HepG2 (cell line): ENCODE data around the gene BCL6B. TPM values are rescaled to one million over a fixed set of nuclear protein-coding genes. Genes with fewer than 3 reads are reported as not detected.

Experiments
- CHCHD3 ChIP-seq: sonication (generic); formaldehyde crosslinking; IDR thresholded peaks from 2 replicates; pipeline ENCODE4 v1.8.0; 2022; ENCODE audit warnings: mild to moderate bottlenecking, missing genetic modification reagents, moderate library complexity
- CSRNP2 ChIP-seq: sonication (generic); formaldehyde crosslinking; conservative IDR thresholded peaks from 2 replicates; pipeline ENCODE4 v1.8.0; 2022; ENCODE audit warnings: low read depth, missing genetic modification reagents
- ELF4 ChIP-seq: sonication (generic); formaldehyde crosslinking; IDR thresholded peaks from 2 replicates; pipeline ENCODE4 v1.5.0; 2020; ENCODE audit warnings: missing genetic modification reagents, mild to moderate bottlenecking, moderate library complexity, borderline replicate concordance
- GMEB1 ChIP-seq: sonication (generic); formaldehyde crosslinking; IDR thresholded peaks from 2 replicates; pipeline ENCODE4 v1.5.1; 2020; ENCODE audit warnings: missing genetic modification reagents, mild to moderate bottlenecking, borderline replicate concordance
- ISL2 ChIP-seq: sonication (generic); formaldehyde crosslinking; IDR thresholded peaks from 2 replicates; pipeline ENCODE4 v1.5.0; 2020; ENCODE audit warnings: missing genetic modification reagents
- KDM1A ChIP-seq: IDR thresholded peaks from 2 replicates; pipeline ENCODE4 v1.6.1; 2016; ENCODE audit warnings: missing compliant biosample characterization
- MXD1 ChIP-seq: sonication (generic); formaldehyde crosslinking; IDR thresholded peaks from 2 replicates; pipeline ENCODE4 v1.4.0; 2020; ENCODE audit warnings: mild to moderate bottlenecking, missing genetic modification reagents
- RARA ChIP-seq: IDR thresholded peaks from 2 replicates; pipeline ENCODE4 v1.6.1; 2016; ENCODE audit warnings: missing genetic modification reagents, missing compliant biosample characterization
- RCOR2 ChIP-seq: IDR thresholded peaks from 2 replicates; pipeline ENCODE4 v1.6.1; 2016; ENCODE audit warnings: missing biosample characterization, missing genetic modification reagents
- RFX5 ChIP-seq: IDR thresholded peaks from 2 replicates; pipeline ENCODE4 v1.6.1; 2011; ENCODE audit warnings: low read depth, low read length, improper control_type of control experiment
- SOX13 ChIP-seq, 3 experiments: fragments of 450-650 bp in 1 of 3; sonication (generic) in 1 of 3; formaldehyde crosslinking in 1 of 3; IDR thresholded peaks in 2 of 3; conservative IDR thresholded peaks in 1 of 3; 2 replicates each; pipeline versions ENCODE4 v1.5.0 to v1.6.1; 2016 to 2020; ENCODE audit warnings: antibody characterized with exemption in 1 of 3, mild to moderate bottlenecking in 1 of 3, missing compliant biosample characterization in 1 of 3, missing genetic modification reagents in 1 of 3, moderate library complexity in 1 of 3
- SOX5 ChIP-seq: IDR thresholded peaks from 2 replicates; pipeline ENCODE4 v1.6.1; 2016; ENCODE audit warnings: borderline replicate concordance
- ZFP1 ChIP-seq: IDR thresholded peaks from 2 replicates; pipeline ENCODE4 v1.6.1; 2016
- ZMYM3 ChIP-seq: sonication (generic); formaldehyde crosslinking; IDR thresholded peaks from 2 replicates; pipeline ENCODE4 v1.5.1; 2020; ENCODE audit warnings: mild to moderate bottlenecking, missing genetic modification reagents
- ZNF136 ChIP-seq: sonication (generic); formaldehyde crosslinking; IDR thresholded peaks from 2 replicates; pipeline ENCODE4 v1.8.1; 2022; ENCODE audit warnings: low read depth, mild to moderate bottlenecking, moderate library complexity, missing genetic modification reagents
- ZNF264 ChIP-seq: sonication (generic); formaldehyde crosslinking; IDR thresholded peaks from 2 replicates; pipeline ENCODE4 v1.4.0; 2020; ENCODE audit warnings: missing genetic modification reagents
- ZNF30 ChIP-seq: sonication (generic); formaldehyde crosslinking; IDR thresholded peaks from 2 replicates; pipeline ENCODE4 v1.5.0; 2020; ENCODE audit warnings: mild to moderate bottlenecking, missing genetic modification reagents
- ZNF577 ChIP-seq: sonication (generic); formaldehyde crosslinking; IDR thresholded peaks from 2 replicates; pipeline ENCODE4 v1.4.0; 2020; ENCODE audit warnings: mild to moderate bottlenecking, low read depth, missing genetic modification reagents, borderline replicate concordance
- ZNF619 ChIP-seq: sonication (generic); formaldehyde crosslinking; IDR thresholded peaks from 2 replicates; pipeline ENCODE4 v1.4.0; 2020; ENCODE audit warnings: mild to moderate bottlenecking, missing genetic modification reagents
- ZNF737 ChIP-seq: sonication (generic); formaldehyde crosslinking; IDR thresholded peaks from 2 replicates; pipeline ENCODE4 v1.5.0; 2020; ENCODE audit warnings: missing genetic modification reagents, mild to moderate bottlenecking, borderline replicate concordance
- polyA plus RNA-seq, 8 experiments: library from polyadenylated mRNA; depleted of rRNA in 3 of 8; stranded (reverse) in 7 of 8; unstranded in 1 of 8; fragments of >200 nt; fragmentation: Illumina TruSeq in 4 of 8; extraction: Trizol in 4 of 8; gene quantifications; 2 replicates each; pipeline versions ENCODE4 v1.2.1 to v1.2.3, GENCODE V29; 2011 to 2016; ENCODE audit warnings: low read depth in 4 of 8, missing spikeins in 1 of 8, mixed read lengths in 1 of 8; ENCODE audit not compliant: insufficient read depth in 1 of 8
- total RNA-seq, 5 experiments: library from RNA; depleted of rRNA; stranded (reverse); fragments of >200 nt; fragmentation: Illumina TruSeq; extraction: Trizol; gene quantifications; 2 replicates each; pipeline ENCODE4 v1.2.3, GENCODE V29; 2016; ENCODE audit warnings: low read depth in 1 of 5
- TF ChIP-seq, protein P1 (sequence below): sonication (generic); formaldehyde crosslinking; conservative IDR thresholded peaks from 2 replicates; pipeline ENCODE4 v1.8.0; 2022; ENCODE audit warnings: mild to moderate bottlenecking, moderate library complexity, missing genetic modification reagents
- TF ChIP-seq, protein P2 (sequence below): fragments of 450-650 bp; IDR thresholded peaks from 2 replicates; pipeline ENCODE4 v1.6.1; 2016

Gene BCL6B
- total and polyA plus RNA-seq, 2 of the 13 experiments (the other 11 are each of a cell fraction or from before 2014, with no cell fraction given): not detected

DNA sequence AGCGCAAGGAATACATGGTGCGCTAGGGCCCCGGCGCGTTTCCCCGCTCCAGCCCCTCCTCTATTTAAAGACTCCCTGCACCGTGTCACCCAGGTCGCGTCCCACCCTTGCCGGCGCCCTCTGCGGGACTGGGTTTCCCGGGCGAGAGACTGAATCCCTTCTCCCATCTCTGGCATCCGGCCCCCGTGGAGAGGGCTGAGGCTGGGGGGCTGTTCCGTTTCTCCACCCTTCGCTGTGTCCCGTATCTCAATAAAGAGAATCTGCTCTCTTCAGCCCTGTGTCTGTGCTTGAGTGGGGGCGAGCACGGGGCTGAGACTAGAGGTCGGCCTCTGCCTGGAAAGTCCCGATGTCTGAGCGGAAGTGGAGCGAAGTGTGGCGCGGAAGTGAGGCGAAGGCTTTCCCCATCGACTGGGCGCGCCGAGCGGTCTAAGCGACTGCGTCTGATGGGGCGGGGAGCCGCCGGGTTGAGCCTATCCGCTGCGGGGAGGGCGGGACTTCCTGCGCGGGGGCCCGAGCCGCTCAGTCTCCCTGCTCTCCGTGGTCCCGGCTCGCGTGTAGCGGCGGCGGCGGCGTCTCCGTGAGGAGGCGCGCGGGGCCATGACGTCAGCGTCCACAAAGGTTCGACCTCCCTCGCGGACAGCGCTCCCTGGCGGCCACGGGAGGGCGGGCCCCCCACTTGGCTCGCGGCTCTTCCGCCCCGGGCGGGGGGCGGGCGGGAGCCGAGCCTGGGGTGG, 8.4 kb upstream of the BCL6B start (continued):
- 0 out of 2 replicates have a peak, but pooled peaks have one; percentile 5 for TF ChIP-seq RARA (CRISPR knock-in tag)
- no peak for TF ChIP-seq CSRNP2 (CRISPR knock-in tag)
- TF ChIP-seq MXD1 (CRISPR knock-in tag): peak; percentile 62; the same call in 1 of the 2 replicates
- no peak for TF ChIP-seq ZNF264
- TF ChIP-seq ZNF619 (CRISPR knock-in tag): peak; percentile 66; the same call in 1 of the 2 replicates
- TF ChIP-seq, protein P1, sequence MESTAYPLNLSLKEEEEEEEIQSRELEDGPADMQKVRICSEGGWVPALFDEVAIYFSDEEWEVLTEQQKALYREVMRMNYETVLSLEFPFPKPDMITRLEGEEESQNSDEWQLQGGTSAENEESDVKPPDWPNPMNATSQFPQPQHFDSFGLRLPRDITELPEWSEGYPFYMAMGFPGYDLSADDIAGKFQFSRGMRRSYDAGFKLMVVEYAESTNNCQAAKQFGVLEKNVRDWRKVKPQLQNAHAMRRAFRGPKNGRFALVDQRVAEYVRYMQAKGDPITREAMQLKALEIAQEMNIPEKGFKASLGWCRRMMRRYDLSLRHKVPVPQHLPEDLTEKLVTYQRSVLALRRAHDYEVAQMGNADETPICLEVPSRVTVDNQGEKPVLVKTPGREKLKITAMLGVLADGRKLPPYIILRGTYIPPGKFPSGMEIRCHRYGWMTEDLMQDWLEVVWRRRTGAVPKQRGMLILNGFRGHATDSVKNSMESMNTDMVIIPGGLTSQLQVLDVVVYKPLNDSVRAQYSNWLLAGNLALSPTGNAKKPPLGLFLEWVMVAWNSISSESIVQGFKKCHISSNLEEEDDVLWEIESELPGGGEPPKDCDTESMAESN: no peak
- no peak for TF ChIP-seq CHCHD3 (CRISPR knock-in tag)
- 0 out of 2 replicates have a peak, but pooled peaks have one; percentile 27 for TF ChIP-seq RFX5
- TF ChIP-seq KDM1A (CRISPR knock-in tag): peak; percentile 11; the same call in 1 of the 2 replicates
- TF ChIP-seq ZNF577 (CRISPR knock-in tag): no peak
- TF ChIP-seq RCOR2: no peak
- TF ChIP-seq SOX5 (CRISPR knock-in tag): 0 out of 2 replicates have a peak, but pooled peaks have one; percentile 12
- TF ChIP-seq ELF4 (CRISPR knock-in tag): 0 out of 2 replicates have a peak, but pooled peaks have one; percentile 54
- TF ChIP-seq, protein P2, sequence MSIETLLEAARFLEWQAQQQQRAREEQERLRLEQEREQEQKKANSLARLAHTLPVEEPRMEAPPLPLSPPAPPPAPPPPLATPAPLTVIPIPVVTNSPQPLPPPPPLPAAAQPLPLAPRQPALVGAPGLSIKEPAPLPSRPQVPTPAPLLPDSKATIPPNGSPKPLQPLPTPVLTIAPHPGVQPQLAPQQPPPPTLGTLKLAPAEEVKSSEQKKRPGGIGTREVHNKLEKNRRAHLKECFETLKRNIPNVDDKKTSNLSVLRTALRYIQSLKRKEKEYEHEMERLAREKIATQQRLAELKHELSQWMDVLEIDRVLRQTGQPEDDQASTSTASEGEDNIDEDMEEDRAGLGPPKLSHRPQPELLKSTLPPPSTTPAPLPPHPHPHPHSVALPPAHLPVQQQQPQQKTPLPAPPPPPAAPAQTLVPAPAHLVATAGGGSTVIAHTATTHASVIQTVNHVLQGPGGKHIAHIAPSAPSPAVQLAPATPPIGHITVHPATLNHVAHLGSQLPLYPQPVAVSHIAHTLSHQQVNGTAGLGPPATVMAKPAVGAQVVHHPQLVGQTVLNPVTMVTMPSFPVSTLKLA: peak; percentile 39
- no peak for TF ChIP-seq ZNF30 (CRISPR knock-in tag)
- peak; percentile 90 for TF ChIP-seq GMEB1 (CRISPR knock-in tag)
- TF ChIP-seq ZNF136 (CRISPR knock-in tag): no peak
- TF ChIP-seq ISL2 (CRISPR knock-in tag): peak; percentile 25; the same call in 1 of the 2 replicates
- no peak for TF ChIP-seq SOX13 (IDR thresholded peaks at IDR 0.05)
- no peak; a peak in 1 of 4 replicates for TF ChIP-seq SOX13 (CRISPR knock-in tag; conservative IDR thresholded peaks at IDR 0.05 in 1 of 2, IDR thresholded peaks at IDR 0.05 in 1 of 2)
- no peak for TF ChIP-seq ZFP1
- no peak for TF ChIP-seq ZNF737 (CRISPR knock-in tag)
- TF ChIP-seq ZMYM3 (CRISPR knock-in tag): no peak; the same call in 1 of the 2 replicates
